Amniotic stem cell (primary cell): ENCODE data around the gene SRGAP2B.
"Not testable (repeated sequence)": the region's sequence is repeated elsewhere in the genome, so short reads cannot be mapped to it uniquely, and the experiment has no call there.

ENCODE experiments used
- DNase-seq: peaks from one replicate; lab custom pipeline; 2025; lab: John Stamatoyannopoulos, UW

Gene SRGAP2B

DNA sequence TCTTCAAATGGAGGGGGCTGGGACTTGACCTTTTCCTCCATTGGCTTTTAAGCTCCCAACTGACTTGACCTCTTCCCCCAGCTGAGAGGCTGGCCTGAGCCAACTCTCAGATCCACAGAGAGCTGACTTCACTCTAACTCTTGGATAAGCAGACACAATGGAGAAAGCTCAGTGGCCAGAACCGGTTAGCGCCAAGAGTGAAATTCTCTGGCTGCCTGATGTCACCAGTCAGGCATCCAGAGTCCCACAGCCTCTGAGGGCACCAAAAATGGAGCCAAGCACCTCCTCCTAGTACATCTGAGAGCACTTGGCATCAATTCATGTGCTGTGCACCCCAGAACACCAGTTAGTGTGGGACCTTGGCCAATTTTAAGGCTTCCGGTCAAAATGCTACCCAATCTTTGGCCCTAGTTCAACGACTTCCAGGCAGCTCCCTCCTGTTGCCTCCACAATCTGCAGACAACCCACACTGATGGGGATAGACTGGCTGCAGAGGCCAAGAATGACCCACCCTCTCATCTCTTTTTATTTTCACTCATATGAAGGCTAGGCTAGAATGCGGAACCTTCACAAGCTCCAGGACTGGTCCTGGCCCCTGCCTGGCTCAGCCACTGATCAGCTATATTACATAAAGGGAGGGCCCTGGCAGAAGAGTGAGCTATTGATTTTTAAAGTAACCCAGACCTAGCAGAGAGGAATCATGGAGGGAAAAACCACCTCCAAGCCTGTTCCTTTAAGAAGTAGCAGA lies 200.5 kb downstream of the SRGAP2B start:
- not testable (repeated sequence) for DNase-seq

DNA sequence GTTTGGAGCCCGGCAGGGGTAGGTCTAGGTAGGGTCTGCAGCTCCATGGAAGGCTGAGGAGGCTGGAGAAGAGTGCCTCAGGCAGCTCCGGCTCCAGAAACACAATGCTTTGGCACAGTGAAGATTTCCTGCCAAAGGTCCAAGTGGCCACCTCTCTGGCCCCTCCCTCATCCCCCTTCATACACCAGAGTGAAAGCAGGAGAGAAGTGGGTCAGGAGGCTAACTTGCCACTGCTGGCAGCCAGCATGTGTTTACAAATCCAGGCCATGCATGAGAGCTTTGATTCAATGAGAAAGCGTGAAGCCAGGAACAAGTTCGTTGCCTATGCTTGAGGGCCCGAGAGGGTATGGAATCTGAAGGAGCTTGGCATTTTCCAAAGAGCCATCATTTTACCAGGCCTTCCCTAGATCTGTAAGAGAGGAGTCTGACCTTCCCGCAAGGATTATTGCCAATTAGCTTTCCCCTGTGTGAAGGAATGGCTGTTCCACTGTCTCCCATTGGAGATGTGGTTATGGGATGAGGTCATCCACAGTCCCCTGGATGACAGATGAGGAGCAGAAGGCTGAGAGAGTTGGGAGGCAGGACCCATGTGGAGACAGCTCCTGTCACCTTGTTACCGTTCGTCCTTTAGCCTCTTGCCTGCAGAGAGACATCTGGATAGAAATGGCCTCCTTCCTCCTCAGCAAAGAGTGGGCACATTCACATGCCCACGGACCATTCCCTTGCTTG lies 201.3 kb downstream of the SRGAP2B start:
- not testable (repeated sequence) for DNase-seq

DNA sequence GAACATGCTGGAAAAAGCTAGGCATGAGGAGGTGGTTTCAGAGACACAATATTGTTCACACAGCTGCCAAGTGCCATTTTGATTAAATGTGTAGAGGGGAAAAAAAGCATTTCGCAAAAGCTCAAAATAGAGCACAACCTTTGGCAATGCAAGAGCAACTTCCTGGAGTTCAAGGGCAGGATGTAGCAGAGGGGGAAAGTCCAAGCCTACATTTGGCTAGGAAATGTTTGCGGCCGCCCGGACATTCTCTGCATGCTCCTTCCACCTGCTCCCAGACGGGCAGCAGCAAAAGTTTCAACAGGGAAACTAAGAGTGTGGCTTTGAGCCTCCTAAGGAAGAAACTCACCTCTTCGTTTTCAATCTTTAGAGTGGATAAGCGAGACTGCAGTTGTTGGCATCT lies 202.1 kb downstream of the SRGAP2B start:
- DNase-seq, result not testable (repeated sequence)

- not testable (repeated sequence) for DNase-seq
These were observed 205.5 kb downstream of the SRGAP2B start for GRCh38 chr1:144889450-144890115.

DNA sequence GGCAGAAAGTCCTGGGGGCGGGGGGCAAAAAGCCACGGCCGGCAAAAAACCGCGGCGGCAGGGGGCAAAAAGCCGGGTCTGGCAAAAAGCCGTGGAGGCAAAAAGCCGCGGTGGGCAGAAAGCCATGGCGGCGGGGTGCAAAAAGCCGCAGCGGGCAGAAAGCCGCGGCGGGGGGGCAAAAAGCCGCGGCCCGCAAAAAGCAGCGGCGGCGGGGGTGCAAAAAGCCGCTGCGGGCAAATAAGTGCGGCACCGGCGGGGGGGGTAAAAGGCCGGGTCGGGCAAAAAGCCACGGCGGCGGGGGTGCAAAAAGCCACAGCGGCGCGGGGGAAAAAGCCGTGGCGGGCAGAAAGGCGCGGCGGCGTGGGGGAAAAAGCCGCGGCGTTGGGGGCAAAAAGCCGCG lies 212.1 kb downstream of the SRGAP2B start:
- DNase-seq, result not testable (repeated sequence)

DNA sequence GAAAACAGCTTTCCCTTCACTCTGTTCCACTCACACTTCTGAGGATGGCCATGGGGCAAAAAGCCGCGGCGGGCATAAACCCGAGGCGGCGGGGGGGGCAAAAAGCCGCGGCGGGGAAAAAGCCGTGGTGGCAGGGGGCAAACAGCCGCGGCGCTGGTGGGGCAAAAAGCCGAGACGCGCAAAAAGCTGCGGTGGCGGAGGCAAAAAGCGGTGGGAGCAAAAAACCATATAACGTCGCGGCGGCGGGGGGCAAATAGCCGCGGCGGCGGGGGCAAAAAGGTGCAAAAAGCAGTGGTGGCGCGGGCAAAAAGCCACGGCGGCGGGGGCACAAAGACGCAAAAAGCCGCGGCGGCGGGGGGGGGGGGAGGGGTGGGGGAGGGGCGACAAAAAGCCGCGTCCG lies 212.8 kb downstream of the SRGAP2B start:
- DNase-seq, result not testable (repeated sequence)

GRCh38 chr1:144858607-144859006 lies 236.5 kb downstream of the SRGAP2B start:
- not testable (repeated sequence) for DNase-seq
